Natural killer cell (primary cell): Measurements from ENCODE around the gene LHX8. TPM values are rescaled to one million over a fixed set of nuclear protein-coding genes. Genes with fewer than 3 reads are reported as not detected.

Source experiments
- ATAC-seq, 3 donors: fragments of 150-1000 bp in 2 of 3; fragments of 200-7000 bp in 1 of 3; cut with Tn5 transposase; 1 replicate in 1 of 3; 2 replicates in 2 of 3; pipeline ENCODE4 v1.10.0; 2021; ENCODE audit warnings: mild to moderate bottlenecking in 2 of 3, moderate library complexity in 2 of 3
- DNase-seq, 2 donors: peaks; one replicate each; pipeline versions ENCODE4 v3.0.0 to v3.0.0-alpha.2; 2013 to 2021; ENCODE audit warnings: mixed read lengths in 1 of 2
- H3K27ac ChIP-seq: one replicate; pipeline ENCODE4 v1.5.1; 2013; ENCODE audit warnings: mild to moderate bottlenecking, low read length
- H3K27me3 ChIP-seq: one replicate; pipeline ENCODE4 v1.6.1; 2013; ENCODE audit warnings: low read length; ENCODE audit not compliant: control insufficient read depth, insufficient read depth
- H3K36me3 ChIP-seq: one replicate; pipeline ENCODE4 v1.6.1; 2013; ENCODE audit warnings: low read length; ENCODE audit not compliant: control insufficient read depth, insufficient read depth
- H3K4me1 ChIP-seq: one replicate; pipeline ENCODE4 v1.6.1; 2013; ENCODE audit warnings: low read length; ENCODE audit not compliant: control insufficient read depth, insufficient read depth
- H3K4me3 ChIP-seq: one replicate; pipeline ENCODE4 v1.5.1; 2013; ENCODE audit warnings: low read length
- H3K9me3 ChIP-seq: one replicate; pipeline ENCODE4 v1.6.1; 2013; ENCODE audit warnings: low read length; ENCODE audit not compliant: control insufficient read depth, insufficient read depth
- H3K27ac Mint-ChIP-seq, 2 donors: one replicate each; pipeline ENCODE4 v1.8.0; 2022; ENCODE audit warnings: mild to moderate bottlenecking in 2 of 2, mixed read lengths in 2 of 2, moderate library complexity in 1 of 2
- H3K27me3 Mint-ChIP-seq, 2 donors: one replicate each; pipeline ENCODE4 v1.8.0; 2022; ENCODE audit warnings: low read depth in 2 of 2, mixed read lengths in 2 of 2
- H3K36me3 Mint-ChIP-seq: one replicate; pipeline ENCODE4 v1.8.0; 2022; ENCODE audit warnings: mixed read lengths
- H3K4me1 Mint-ChIP-seq, 2 donors: one replicate each; pipeline ENCODE4 v1.8.0; 2022; ENCODE audit warnings: mixed read lengths in 2 of 2
- H3K4me3 Mint-ChIP-seq: one replicate; pipeline ENCODE4 v1.8.0; 2022; ENCODE audit warnings: mild to moderate bottlenecking, moderate library complexity, mixed read lengths
- H3K9me3 Mint-ChIP-seq, 2 donors: one replicate each; pipeline ENCODE4 v1.8.0; 2022; ENCODE audit warnings: mixed read lengths in 2 of 2
- WGBS: methylation state at CpG from one replicate; pipeline ENCODE4 v1.1.7; 2013; ENCODE audit warnings: missing lambda C conversion rate; ENCODE audit not compliant: insufficient coverage; 5-methylcytosine and 5-hydroxymethylcytosine counted together
- intact Hi-C: fragments of 100-400 bp; cut with micrococcal nuclease; formaldehyde crosslinking; loops from one replicate; pipeline ENCODE4 v1.14.2; 2022
- total RNA-seq, 4 donors: library from RNA; stranded (reverse); fragments of 120-200 nt in 1 of 4; gene quantifications; one replicate each; pipeline versions ENCODE4 v1.2.3 to v1.2.4, GENCODE V29; 2013 to 2022
- TF ChIP-seq, protein P1 (sequence below): fragments of 200-600 bp; IDR thresholded peaks from one replicate; pipeline ENCODE4 v1.8.0; 2022; ENCODE audit warnings: antibody characterized with exemption

The LHX8 gene
- total RNA-seq, 3 donors from 2014 or later (not counting 1 experiment from before 2014, with no cell fraction given), result not detected

DNA sequence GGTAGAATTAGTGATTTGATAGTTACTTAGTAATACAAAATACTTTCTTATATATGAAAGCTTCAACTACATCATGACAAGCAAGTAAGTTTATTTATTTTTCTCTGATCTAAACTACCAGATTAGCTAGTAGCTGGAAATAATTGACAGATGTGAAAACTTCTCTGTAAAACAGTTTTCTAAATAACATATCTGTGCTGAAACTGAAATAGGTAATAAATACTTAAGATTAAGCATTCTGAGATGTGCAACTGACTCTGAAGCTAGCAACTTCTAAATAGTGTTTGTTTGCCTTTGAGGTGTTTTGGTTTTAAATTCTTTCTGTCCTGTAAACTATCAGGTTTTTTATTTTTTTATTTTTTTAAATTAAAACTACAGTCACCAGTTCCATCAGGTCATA, 18.5 kb upstream of the LHX8 start:
- H3K4me1 Mint-ChIP-seq, result no peaks in the 10 kb centered on the region
- TF ChIP-seq, protein P1, sequence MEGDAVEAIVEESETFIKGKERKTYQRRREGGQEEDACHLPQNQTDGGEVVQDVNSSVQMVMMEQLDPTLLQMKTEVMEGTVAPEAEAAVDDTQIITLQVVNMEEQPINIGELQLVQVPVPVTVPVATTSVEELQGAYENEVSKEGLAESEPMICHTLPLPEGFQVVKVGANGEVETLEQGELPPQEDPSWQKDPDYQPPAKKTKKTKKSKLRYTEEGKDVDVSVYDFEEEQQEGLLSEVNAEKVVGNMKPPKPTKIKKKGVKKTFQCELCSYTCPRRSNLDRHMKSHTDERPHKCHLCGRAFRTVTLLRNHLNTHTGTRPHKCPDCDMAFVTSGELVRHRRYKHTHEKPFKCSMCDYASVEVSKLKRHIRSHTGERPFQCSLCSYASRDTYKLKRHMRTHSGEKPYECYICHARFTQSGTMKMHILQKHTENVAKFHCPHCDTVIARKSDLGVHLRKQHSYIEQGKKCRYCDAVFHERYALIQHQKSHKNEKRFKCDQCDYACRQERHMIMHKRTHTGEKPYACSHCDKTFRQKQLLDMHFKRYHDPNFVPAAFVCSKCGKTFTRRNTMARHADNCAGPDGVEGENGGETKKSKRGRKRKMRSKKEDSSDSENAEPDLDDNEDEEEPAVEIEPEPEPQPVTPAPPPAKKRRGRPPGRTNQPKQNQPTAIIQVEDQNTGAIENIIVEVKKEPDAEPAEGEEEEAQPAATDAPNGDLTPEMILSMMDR, result no peak

DNA sequence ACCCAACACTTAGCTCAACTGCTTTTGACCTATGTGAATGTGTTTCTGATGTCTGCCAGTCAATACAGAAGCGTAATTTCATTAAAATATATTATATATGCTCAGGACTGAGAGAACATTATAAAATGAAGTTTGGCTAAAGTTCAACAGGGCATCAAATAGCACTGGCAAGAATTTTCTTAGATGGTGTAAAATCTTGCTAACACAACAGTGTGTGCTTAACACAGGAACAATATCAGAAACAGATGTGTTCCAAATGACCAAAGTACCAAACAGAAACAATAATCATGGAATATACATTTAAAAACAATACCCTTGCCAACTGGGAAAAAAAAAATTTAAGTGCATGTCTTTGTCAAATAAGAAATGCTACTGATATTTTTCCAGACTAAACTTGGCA, 10.4 kb upstream of the LHX8 start:
- no CpG with 5 or more reads among the region's 1 CpG for WGBS
- ATAC-seq, result no peak
- Histone ChIP-seq H3K9me3 (peaks cover 28% of the 10 kb centered on the region), H3K4me1 (no peaks in the 10 kb centered on the region), H3K27me3 (peaks cover 33% of the 10 kb centered on the region), H3K36me3 (no peaks in the 10 kb centered on the region), H3K27ac (no peak overlapping the region), H3K4me3 (no peak overlapping the region)
- peaks cover 25 to 26% of the 10 kb centered on the region in 2 donors for H3K27me3 Mint-ChIP-seq
- no peak overlapping the region for H3K27ac Mint-ChIP-seq
- DNase-seq, result no peak
- H3K36me3 Mint-ChIP-seq, result peaks cover 16% of the 10 kb centered on the region
- no peak overlapping the region for H3K4me3 Mint-ChIP-seq
- H3K4me1 Mint-ChIP-seq, result no peaks in the 10 kb centered on the region
- intact Hi-C loops, result no loop called here
- H3K9me3 Mint-ChIP-seq, result no peaks in the 10 kb centered on the region
- TF ChIP-seq, protein P1, result no peak

More for the DNA sequence above, 18.5 kb upstream of the LHX8 start:
- Histone ChIP-seq H3K4me1 (no peaks in the 10 kb centered on the region), H3K27me3 (no peaks in the 10 kb centered on the region), H3K4me3 (no peak overlapping the region), H3K9me3 (no peaks in the 10 kb centered on the region), H3K27ac (no peak overlapping the region), H3K36me3 (no peaks in the 10 kb centered on the region)
- DNase-seq (no peak), ATAC-seq (no peak)
- Mint-ChIP-seq H3K36me3 (no peaks in the 10 kb centered on the region), H3K27ac (no peak overlapping the region), H3K4me3 (no peak overlapping the region), H3K9me3 (peaks cover 3 to 6% of the 10 kb centered on the region in 2 donors), H3K27me3 (no peaks in the 10 kb centered on the region)
- intact Hi-C loops, result no loop called here

DNA sequence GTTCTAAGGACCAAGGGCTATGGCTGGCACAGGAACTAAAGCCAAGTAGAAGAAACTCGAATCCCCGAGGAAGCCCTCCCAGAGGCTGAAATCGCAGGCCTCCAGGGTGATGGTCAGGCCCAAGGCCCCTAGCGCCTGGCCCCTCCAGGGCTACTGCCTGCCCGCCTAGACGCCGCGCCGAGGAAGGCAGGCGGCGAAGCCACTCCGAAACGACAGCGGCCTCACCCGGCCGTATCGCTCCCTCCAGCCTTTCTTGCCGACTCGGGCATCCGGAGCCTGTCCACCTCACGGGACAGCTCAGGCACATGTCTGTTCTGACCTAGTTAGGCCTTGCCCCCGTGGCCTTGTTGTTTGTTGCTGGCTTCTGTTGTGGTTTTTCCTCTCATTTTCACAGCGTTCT, 9.7 kb upstream of the LHX8 start:
- H3K4me1 Mint-ChIP-seq, result no peaks in the 10 kb centered on the region
- no peak overlapping the region for H3K4me3 ChIP-seq
- H3K27ac ChIP-seq, result no peak overlapping the region
- no peak overlapping the region for H3K4me3 Mint-ChIP-seq
- no peaks in the 10 kb centered on the region for H3K36me3 ChIP-seq
- no peak for DNase-seq
- no peak overlapping the region for H3K27ac Mint-ChIP-seq
- peaks cover 0 to 2% of the 10 kb centered on the region in 2 donors for H3K9me3 Mint-ChIP-seq
- H3K27me3 Mint-ChIP-seq, result peaks cover 31% of the 10 kb centered on the region in 2 donors
- ATAC-seq, result no peak
- 29% methylated on average over 23 of the region's 23 CpGs for WGBS
- H3K9me3 ChIP-seq, result peaks cover 30% of the 10 kb centered on the region
- intact Hi-C loops, result no loop called here
- peaks cover 36% of the 10 kb centered on the region for H3K27me3 ChIP-seq
- H3K4me1 ChIP-seq, result no peaks in the 10 kb centered on the region
- TF ChIP-seq, protein P1, result no peak
- peaks cover 22% of the 10 kb centered on the region for H3K36me3 Mint-ChIP-seq

DNA sequence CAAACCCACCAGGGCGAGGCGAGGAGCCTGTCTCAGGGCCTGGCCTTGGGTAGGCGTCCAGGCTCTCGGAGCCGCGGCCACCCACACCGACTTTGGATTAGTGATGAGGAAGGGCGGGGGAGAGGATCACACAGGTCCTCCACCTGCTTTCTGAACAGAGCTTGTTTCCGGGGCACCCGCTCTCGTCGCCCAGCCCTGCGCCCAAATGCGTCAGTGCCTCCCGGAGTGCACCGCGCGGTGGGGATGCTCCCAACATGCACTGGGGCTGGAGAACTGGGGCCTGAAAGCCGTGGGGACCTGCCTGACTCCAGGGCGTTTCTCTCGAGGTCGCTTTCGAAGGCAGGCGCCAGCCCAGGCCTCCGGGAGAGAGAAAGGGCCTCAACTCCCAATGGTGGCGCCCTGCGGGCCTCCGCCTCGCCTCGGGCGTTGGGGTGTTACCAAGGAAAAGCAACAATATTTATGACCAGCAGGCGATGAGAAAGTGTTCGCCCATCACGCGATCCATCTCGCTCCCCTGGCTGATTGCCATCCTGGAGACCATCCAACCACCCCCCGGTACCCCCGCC, 8.9 kb upstream of the LHX8 start:
- Histone ChIP-seq H3K9me3 (peaks cover 35% of the 10 kb centered on the region), H3K27me3 (peaks cover 43% of the 10 kb centered on the region), H3K4me1 (no peaks in the 10 kb centered on the region), H3K36me3 (no peaks in the 10 kb centered on the region), H3K4me3 (no peak overlapping the region), H3K27ac (no peak overlapping the region)
- Mint-ChIP-seq H3K27me3 (peaks cover 31% of the 10 kb centered on the region in 2 donors), H3K4me3 (no peak overlapping the region), H3K9me3 (peaks cover 0 to 2% of the 10 kb centered on the region in 2 donors), H3K4me1 (no peaks in the 10 kb centered on the region), H3K36me3 (peaks cover 22% of the 10 kb centered on the region), H3K27ac (no peak overlapping the region)
- intact Hi-C loops, result no loop called here
- ATAC-seq (no peak), DNase-seq (no peak)
- TF ChIP-seq, protein P1, result no peak
- WGBS, result 23% methylated on average over 38 of the region's 38 CpGs
